IMR-90 (cell line): ENCODE data around the gene TMBIM1.

Experiments used
- CEBPB ChIP-seq: IDR thresholded peaks from 2 replicates; pipeline ENCODE4 v1.6.1; 2012; ENCODE audit warnings: low read depth, low read length, improper control_type of control experiment
- NFE2L2 ChIP-seq: fragments of 150-350 bp; IDR thresholded peaks from 2 replicates; pipeline ENCODE4 v1.6.1; 2016; ENCODE audit warnings: low read depth, mild to moderate bottlenecking, low read length
- POLR2A ChIP-seq: IDR thresholded peaks from 2 replicates; pipeline ENCODE4 v1.6.1; 2012; ENCODE audit warnings: mild to moderate bottlenecking, low read depth, low read length
- RAD21 ChIP-seq: IDR thresholded peaks from 2 replicates; pipeline ENCODE4 v1.6.1; 2012; ENCODE audit warnings: low read length, improper control_type of control experiment
- RFX5 ChIP-seq: IDR thresholded peaks from 2 replicates; pipeline ENCODE4 v1.8.0; 2012; ENCODE audit warnings: low read depth, mild to moderate bottlenecking, low read length, moderate library complexity
- SMC3 ChIP-seq: fragments of 150-350 bp; IDR thresholded peaks from 2 replicates; pipeline ENCODE4 v1.6.1; 2016; ENCODE audit warnings: low read depth, mild to moderate bottlenecking, antibody characterized with exemption, low read length, moderate library complexity
- TF ChIP-seq, protein P1 (sequence below): conservative IDR thresholded peaks from 2 replicates; pipeline ENCODE4 v1.5.1; 2012; ENCODE audit warnings: mild to moderate bottlenecking, low read depth, low read length, improper control_type of control experiment

DNA sequence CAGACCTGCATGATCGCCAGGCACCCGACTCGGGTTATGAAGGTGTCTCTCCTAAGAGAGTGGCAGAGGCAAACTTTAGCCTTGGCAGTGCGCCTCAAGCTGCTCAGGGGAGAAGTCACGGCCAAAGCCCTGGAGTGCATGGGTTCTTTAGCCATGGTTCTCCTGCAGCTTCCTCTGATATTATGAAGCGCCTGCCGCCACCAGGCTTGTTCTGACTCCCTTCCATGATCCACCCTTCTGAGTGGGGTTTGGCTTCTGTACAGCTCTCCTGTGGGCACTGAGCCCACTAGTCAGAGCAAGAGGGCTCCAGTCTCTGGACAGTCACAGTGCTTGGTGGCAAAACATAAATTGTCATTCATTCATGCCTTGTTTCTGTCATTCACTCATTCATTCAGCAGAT is 25.9 kb upstream of the TMBIM1 start:
- TF ChIP-seq SMC3 (no peak), RFX5 (no peak), CEBPB (no peak), RAD21 (no peak), NFE2L2 (no peak), POLR2A (no peak)
- TF ChIP-seq, protein P1, sequence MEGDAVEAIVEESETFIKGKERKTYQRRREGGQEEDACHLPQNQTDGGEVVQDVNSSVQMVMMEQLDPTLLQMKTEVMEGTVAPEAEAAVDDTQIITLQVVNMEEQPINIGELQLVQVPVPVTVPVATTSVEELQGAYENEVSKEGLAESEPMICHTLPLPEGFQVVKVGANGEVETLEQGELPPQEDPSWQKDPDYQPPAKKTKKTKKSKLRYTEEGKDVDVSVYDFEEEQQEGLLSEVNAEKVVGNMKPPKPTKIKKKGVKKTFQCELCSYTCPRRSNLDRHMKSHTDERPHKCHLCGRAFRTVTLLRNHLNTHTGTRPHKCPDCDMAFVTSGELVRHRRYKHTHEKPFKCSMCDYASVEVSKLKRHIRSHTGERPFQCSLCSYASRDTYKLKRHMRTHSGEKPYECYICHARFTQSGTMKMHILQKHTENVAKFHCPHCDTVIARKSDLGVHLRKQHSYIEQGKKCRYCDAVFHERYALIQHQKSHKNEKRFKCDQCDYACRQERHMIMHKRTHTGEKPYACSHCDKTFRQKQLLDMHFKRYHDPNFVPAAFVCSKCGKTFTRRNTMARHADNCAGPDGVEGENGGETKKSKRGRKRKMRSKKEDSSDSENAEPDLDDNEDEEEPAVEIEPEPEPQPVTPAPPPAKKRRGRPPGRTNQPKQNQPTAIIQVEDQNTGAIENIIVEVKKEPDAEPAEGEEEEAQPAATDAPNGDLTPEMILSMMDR, result no peak
